B cell (primary cell): Measurements from ENCODE around the gene CFAP157.

Source experiments
- EZH2 ChIP-seq: IDR thresholded peaks from 2 replicates; pipeline ENCODE4 v1.6.1; 2012; ENCODE audit warnings: borderline replicate concordance, low read depth, mild to moderate bottlenecking, moderate library complexity, low read length; ENCODE audit not compliant: insufficient read depth, poor library complexity, severe bottlenecking
- TF ChIP-seq, protein P1 (sequence below): fragments of 200-600 bp; IDR thresholded peaks from one replicate; pipeline ENCODE4 v1.8.0; 2022; ENCODE audit warnings: antibody characterized with exemption, mild to moderate bottlenecking

GRCh38 chr9:127711226-127711701 is 4.5 kb downstream of the CFAP157 start:
- TF ChIP-seq, protein P1, sequence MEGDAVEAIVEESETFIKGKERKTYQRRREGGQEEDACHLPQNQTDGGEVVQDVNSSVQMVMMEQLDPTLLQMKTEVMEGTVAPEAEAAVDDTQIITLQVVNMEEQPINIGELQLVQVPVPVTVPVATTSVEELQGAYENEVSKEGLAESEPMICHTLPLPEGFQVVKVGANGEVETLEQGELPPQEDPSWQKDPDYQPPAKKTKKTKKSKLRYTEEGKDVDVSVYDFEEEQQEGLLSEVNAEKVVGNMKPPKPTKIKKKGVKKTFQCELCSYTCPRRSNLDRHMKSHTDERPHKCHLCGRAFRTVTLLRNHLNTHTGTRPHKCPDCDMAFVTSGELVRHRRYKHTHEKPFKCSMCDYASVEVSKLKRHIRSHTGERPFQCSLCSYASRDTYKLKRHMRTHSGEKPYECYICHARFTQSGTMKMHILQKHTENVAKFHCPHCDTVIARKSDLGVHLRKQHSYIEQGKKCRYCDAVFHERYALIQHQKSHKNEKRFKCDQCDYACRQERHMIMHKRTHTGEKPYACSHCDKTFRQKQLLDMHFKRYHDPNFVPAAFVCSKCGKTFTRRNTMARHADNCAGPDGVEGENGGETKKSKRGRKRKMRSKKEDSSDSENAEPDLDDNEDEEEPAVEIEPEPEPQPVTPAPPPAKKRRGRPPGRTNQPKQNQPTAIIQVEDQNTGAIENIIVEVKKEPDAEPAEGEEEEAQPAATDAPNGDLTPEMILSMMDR, result no peak
- no peak for TF ChIP-seq EZH2
